NCI-H2227 (cell line): Measurements from ENCODE around the gene KAT8.

Experiments used
- DNase-seq: peaks from one replicate; lab custom pipeline; 2025; ENCODE audit not compliant: unreplicated experiment; lab: John Stamatoyannopoulos, UW

The KAT8 gene

GRCh38 chr16:31106509-31107464 lies 10.7 kb upstream of the KAT8 start:
- DNase-seq, result no peak

GRCh38 chr16:31107465-31107867 lies 10.0 kb upstream of the KAT8 start:
- DNase-seq, result no peak

- peak; percentile 84 for DNase-seq
Observed at GRCh38 chr16:31108035-31108793, 9.2 kb upstream of the KAT8 start, which contains the start of gene BCKDK. TSS of gene BCKDK (plus strand) at chr16:31108386. CDS start at chr16:31109224, 838 bp downstream.

- DNase-seq, result peak; percentile 22
Observed at GRCh38 chr16:31108794-31109558, 8.5 kb upstream of the KAT8 start.

- DNase-seq, result no peak
Observed at GRCh38 chr16:31109622-31110021, 7.8 kb upstream of the KAT8 start.

- no peak for DNase-seq
Observed at GRCh38 chr16:31110106-31111034, 7.1 kb upstream of the KAT8 start.

GRCh38 chr16:31111881-31112466 lies 5.5 kb upstream of the KAT8 start:
- DNase-seq, result no peak

GRCh38 chr16:31112711-31113110 lies 4.8 kb upstream of the KAT8 start:
- DNase-seq, result no peak

- no peak for DNase-seq
Observed at GRCh38 chr16:31113121-31114120, 4.0 kb upstream of the KAT8 start.

- no peak for DNase-seq
Observed at GRCh38 chr16:31114468-31114867, 3.0 kb upstream of the KAT8 start.

GRCh38 chr16:31118223-31119155 lies 1.0 kb downstream of the KAT8 start:
- no peak for DNase-seq

GRCh38 chr16:31120129-31120528 lies 2.7 kb downstream of the KAT8 start:
- no peak for DNase-seq

GRCh38 chr16:31125844-31126243 lies 8.4 kb downstream of the KAT8 start:
- no peak for DNase-seq

GRCh38 chr16:31127182-31127581 lies 9.7 kb downstream of the KAT8 start:
- no peak for DNase-seq

GRCh38 chr16:31128711-31129567 lies 11.5 kb downstream of the KAT8 start:
- no peak for DNase-seq

GRCh38 chr16:31129568-31130335 lies 12.3 kb downstream of the KAT8 start:
- DNase-seq, result no peak
